Epidermal melanocyte (primary cell): Measurements from ENCODE around the gene SH3TC2.

Experiments
- DNase-seq: peaks from one replicate; pipeline ENCODE4 v3.0.0; 2011; ENCODE audit warnings: low spot score; ENCODE audit not compliant: insufficient read length

Gene SH3TC2

DNA sequence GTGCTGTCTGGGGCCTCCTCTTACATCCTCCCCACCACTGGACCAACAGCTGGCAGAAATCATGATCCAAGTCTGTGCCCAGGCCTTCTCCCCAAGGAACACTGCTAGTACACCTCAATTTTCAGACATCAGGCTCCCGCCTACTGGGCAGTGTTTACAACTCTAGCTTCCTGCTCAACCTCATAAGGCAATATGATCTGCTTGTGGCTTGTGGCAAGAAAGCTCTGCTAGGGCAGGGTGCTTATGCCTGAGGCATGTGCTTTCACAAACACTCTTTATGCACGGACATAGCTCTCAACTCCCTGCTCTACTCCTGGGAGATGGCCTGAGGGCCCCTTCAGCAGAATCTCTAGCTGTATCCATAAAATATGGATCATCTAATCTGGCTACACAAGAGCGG lies 32.5 kb downstream of the SH3TC2 start:
- DNase-seq: no peak

DNA sequence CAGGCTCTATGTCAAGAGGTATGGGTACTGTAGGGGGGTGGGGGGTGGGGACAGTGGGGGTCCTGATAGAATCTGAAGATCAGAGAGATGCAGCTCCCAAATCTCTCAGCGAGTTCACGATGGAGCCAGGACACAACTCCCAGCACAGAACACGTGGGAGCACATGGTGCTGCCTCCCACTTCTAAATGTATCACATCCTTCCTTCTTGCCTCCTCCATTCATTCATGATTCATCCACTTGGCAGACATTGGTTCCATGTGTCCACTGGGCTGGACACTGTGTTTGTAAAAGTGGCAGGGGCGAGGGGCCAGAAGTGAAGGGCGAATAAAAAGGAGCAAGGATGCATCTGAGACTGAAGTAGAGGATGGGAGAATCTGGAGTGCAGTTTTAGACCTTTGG lies 33.9 kb downstream of the SH3TC2 start:
- DNase-seq: no peak

DNA sequence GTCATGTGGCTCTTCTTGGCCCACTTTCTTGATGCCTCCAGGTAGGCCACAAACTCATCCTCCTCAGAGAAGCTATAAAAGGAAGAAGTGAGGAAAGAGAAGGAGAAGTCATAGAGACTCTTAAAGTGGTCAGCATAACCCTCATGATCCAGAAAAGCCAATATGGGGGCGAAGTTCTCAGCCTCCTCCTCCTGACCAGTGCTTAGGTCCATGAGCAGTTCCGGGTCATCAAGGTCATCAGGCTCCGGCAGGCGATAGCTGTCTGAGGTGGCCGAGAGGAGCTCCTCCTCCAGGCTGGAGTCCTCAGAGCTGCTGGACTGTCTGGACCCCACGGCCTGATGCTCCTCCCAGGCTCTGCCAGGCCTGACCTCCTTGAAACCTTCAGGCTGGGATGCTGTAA lies 34.7 kb downstream of the SH3TC2 start:
- no peak for DNase-seq

DNA sequence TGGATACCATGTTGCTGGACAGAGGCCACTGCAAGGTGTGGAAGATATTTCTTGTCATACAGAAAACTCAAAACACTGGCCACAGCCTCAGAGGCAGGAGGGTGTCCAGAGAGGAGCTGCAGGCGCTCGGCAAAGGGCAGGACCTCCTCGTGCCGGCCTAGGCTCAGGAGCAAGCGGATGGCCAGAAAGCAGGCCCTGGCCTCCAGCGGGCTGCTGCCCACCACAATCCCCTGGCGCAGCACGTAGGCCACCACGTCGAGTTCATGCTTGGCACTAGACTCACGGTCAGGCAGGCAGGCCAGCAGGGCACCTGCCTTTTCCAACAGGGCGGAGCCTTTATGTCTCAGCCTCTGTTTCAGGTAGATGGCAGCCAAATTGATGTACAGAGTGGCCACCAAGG lies 35.2 kb downstream of the SH3TC2 start:
- DNase-seq: no peak

DNA sequence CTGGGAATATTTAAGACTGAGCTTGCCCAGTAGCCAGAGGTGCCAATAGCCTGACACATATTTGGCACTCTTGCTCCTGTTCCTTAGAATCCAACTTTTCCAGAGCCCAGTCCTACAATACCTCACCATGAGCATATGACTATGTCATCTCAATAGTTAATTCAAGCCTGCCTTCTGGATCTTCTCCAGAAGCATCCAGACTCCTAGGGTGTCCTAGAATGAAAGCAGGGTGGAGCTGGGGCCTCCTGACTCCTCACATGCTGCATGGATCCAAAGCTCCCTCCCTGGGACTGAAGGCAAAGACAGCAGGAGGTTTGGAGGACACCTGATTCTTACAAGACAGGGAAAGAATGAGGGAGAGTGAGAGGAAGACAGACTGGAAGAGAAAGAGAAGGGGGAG lies 37.9 kb downstream of the SH3TC2 start:
- DNase-seq: no peak

DNA sequence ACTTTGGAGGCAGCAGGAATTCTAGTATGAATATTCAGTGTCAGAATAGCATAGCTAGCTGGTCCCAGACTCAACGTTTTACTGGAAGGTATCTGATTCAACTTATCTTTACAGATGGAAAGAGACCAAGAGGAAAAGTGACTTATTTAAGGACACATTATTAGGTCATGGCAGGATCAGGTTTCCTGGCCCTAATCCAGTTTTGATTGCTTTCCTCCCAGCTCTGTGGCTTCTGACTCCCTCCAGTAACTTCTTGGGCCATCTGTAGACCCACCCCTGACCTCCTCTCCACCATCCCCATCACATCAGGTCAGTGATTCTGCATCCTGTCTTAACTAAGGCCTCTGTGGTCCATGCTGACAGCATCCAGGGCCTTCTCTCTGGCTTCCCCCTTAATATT lies 38.4 kb downstream of the SH3TC2 start:
- DNase-seq: no peak

DNA sequence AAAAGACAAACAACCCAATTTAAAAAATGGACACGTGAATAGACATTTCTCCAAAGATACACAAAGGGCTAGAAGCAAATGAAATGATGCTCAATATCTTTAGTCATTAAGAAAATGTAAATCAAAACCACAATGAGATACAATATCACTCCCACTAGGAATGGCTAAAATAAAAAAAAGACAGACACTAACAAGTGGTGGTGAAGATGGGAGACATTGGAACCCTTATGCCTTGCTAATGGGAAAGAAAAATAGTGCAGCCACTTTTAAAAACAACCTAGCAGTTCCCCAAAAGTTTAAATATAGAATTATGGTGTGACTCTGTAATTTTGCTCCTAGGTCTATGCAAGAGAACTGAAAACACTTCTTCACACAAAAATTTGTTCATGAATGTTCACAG lies 40.7 kb downstream of the SH3TC2 start:
- no peak for DNase-seq

DNA sequence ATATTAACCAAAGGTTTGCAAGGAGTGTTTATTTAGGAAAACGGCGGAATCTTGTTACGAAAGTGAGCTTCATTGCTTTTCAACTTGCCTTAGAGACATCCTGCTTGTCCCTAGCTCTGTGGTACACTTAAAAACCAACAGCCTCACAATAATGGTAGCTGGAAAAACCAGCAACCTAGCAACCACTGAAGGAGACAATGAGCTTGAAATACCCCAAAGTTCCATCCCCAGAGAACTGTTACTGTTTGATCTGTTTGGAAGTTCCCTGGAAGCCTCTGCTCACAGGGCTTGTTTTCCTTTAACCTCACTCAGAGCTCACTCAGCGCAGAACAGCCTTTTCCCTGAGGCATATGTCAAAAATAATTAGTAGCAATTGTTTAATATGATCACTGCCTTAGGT lies 43.2 kb downstream of the SH3TC2 start:
- DNase-seq: no peak

DNA sequence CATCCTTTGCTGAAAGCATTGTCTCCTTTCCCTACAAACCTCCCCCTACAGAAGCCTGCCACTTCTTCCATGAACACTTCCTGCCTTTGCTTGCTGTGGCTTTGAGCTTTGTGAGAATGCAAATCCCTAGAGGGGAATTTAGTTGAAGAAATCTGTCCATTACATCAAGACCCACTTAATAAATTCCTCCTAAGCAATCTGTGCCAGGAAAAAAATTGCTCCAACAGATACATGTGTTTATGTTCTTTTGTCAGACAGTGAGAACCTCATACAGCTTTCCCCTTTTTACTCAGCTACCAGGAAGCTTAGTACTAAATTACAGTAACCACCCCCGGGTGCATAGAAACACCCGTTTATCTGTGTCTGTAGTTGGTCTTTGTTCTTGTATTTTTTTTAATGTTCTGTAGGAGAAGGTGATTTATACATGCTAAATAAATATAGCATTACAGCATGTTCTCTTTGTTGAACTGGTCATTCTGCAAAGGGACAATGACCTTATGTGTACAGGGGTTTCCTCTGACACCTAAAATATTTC lies 43.9 kb downstream of the SH3TC2 start:
- DNase-seq: no peak

DNA sequence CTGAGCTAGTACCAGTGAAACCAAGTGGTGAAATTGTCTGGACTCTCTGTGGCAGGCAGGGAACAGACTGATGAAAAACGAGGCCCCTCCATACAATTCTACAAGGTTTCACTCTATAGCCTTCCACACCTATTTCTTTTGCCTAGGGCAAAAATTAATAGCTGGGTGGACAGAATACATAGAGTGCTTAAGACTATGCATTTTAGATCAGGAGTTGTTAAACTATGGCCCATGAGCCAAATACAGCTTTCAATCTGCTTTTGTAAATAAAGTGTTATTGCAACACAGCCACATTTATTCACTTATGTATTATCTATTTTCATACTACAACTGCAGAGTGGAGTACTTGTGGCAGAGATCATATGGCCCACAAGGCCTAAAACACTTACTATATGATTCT lies 45.2 kb downstream of the SH3TC2 start:
- DNase-seq: no peak

DNA sequence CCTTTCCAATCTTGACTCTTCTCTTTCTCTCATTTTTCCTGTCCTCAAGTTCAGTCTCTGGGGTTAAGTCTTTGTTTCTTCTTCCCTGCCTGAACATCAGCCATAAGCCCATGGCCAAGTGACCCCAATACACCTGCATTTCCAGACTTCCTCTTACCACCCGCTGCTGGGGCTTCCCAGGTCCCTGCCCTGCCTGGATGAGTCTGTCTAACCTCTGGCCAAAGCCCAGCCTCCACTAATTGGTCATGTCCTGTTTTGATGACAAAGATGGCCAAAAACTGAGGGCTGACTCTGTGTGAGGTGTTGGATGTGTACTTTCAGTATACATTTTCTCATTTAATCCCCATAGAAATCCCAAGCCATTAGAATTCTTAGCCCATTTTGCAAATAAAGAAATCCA lies 47.3 kb downstream of the SH3TC2 start:
- no peak for DNase-seq

DNA sequence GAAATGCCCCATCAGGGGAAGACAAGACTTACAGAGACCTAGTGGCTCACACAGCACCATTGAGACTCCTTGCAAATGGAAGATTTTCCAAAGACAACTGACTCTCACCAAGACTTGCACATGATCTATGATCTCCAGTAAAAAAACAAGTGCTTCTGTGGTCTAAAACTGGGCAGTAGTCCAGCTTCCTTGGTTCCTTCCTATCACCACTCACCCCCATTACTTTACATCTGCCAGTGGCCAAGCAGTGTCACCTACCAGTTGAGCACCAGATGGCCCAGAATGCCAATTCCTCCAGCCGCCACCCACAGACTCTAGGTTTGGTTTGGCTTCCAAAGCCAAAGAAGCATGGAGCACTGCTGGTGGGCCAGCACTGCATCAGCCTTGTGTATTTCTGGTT lies 47.7 kb downstream of the SH3TC2 start:
- DNase-seq: no peak

DNA sequence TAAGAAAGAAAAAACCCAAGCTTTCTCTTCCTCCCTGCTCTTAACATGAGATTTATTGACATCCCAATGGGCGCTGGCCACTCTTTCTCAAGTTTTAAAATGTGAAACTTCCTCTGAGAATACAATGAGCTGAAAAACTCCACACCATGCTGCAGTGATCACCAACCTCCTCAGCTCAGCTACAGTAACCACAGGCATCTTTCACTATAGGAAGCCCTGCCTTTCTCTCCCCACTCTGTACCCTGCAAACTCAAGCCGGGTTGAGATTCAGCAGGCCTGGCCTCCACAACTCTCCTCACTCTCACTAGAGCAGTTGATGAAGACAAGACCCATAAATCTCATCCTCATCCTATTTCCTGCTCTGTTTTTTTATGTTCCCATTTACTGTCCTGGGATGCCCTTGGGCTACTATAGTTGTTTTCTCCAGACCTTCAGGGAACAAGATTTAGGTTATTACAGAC lies 48.3 kb downstream of the SH3TC2 start:
- DNase-seq: no peak

DNA sequence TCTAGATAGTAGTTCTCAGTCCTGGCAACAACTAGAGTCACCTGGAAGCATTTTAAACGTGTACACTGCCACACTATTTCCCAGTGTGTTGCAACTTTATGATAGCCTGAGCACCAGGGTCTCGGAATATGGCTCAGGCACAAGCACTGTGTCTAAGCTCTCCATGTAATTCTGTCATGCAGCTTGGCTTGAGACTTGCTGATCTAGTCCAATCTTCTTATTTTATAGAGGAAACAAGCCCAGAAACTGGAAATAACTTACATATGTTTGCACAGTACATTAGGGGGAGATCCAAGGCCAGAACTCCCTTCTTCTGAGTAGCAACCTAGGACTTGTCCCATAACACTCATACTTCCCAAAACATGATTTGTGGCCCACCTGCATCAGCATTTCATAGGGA lies 49.1 kb downstream of the SH3TC2 start:
- DNase-seq: no peak

DNA sequence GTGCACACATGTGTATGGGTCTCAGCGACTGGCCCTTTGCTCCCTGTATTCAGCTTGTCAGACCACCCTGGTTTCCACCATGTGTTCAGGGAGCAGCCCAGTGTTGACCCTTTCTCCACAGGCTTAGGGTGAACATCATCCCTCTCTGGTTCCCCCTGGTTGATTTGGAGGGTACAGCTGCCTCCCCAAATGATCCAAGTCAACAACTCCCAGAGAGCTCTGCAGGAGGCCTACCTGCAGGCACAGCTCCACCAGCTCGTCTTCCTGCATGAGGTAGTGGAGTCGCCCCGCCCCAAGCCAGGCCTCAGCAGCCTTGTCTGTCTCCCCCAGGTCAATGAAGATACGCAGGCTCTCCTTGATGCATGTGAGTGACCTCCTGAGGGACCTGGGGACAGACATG lies 50.5 kb downstream of the SH3TC2 start:
- no peak for DNase-seq

DNA sequence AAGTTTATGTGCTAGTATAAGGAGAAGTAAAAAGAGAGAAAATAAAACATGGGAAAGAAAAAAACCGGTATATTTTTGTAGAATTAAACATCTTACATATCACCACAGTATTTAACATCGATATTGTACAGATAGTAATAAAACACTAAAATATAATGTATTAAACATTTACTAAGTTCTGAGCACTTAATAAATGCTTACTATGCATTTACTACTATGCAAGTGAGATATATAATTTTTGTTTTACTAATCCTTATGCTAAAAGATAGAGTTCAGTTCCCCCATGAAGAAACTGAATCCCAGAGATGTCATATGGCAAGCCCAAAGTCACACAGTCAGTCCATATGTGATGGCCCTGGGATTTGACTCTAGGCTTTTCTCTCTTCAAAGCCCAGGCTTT lies 51.1 kb downstream of the SH3TC2 start:
- DNase-seq: no peak

DNA sequence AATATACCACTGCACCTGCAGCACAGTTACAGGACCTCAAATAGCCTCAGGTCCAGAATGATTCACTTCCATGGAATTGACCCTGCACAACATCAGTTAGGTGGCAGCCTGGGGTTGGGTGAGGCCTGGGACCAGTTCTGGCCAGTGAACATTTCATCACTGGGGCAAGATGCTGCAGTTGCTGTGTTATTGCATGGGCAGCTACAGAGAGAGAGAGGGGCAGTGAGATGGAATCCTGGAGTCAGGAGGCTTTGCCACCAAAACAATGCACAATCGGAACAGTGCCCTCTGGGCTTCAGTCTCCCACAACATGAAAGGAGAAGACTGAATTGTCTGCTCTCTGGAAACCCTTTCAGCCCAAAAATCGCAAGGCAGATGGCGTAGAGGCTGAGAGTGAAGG lies 51.8 kb downstream of the SH3TC2 start:
- no peak for DNase-seq

DNA sequence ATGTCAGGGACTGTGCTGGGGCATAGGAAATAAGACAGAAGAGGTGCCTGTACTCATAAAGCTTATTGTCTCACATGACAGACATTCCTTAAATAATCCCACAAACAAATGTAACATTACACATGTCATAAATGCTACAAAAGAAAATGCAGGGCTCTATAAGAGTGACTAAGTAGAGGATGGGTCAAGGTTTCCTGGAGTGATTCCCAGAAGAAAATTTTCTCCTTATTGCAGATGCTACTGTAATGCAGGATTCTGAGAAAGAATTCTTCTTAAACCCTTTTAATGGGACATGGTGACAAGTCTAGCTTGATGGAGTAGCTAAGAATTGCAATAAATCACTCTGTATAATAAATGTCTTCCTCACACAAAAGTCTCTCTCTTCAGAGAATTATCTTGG lies 55.7 kb downstream of the SH3TC2 start:
- DNase-seq: no peak

DNA sequence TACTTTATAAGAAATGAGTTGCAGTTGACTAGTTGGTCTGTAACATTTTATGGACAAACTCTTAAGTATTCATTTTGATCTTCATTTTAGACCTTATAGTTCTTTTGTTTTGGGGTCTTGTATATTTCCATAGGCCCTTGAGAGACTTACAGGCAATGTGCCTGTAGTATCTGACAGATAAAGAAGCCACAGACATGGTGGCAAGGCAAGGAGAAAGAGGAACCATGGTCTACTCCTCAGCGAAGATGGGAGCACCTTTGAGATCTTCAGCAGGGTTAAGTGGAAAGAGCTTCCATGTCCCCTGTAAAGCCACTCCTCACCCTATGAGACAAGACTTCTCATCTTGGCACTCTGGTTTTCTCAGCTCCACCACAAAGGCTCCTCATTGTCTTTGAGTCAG lies 56.4 kb downstream of the SH3TC2 start:
- no peak for DNase-seq

DNA sequence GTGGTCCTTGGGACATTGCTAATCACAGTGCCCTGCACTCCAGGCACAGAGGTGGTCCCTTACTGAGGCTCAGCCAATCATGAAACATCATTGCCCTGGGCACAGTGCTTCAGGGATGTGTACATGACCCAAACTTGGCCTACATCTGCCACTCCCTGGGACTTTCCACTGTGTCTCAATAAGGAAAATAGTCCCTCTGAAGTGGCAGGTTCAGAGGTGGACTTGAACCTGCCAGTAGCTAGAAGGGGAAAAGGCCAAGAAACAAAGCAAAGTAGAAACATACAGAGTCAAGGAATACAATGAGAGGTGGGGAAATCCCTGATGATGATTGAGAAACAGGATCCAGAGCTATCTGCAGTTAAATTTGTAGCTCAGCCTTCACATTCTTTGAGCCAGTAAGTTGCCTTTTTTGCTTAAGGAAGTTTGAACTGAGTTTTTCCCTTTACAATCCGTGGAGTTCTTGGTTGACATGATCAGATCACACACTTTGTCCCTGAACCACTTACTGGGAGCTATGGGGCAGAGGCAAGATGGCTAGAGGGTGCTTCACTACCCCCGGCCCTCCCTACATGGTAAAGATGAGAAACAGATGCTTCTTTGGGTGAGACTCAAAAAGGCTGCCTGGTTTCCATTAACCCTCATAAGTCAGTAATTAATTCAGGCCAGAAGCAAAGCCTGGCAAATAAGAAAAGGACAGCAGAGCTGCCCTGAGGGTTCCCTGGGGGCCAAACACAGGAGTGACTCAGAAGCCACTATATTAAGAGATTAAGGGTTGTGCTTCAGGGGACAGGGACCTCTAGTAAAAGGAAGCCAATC lies 57.6 kb downstream of the SH3TC2 start:
- DNase-seq: no peak

DNA sequence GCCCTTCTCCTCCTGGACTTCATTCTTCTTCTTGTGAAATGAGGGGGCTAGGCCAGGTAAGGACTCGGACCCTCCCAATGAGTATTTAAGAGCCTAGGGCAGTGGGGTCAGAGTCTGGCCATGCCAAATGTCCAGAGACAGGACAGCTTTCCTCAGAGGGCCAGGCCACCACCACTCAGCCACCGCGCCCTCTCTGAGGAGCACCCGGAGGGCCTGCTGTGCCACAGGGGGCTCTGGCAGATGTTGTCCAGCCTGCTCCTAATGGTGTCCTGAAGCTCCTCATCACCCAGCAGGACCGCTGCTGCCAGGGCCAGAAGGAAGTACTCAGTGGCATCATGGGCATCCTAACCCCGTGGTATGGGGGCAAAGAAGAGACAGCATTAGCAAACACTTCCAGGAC lies 58.3 kb downstream of the SH3TC2 start:
- no peak for DNase-seq

DNA sequence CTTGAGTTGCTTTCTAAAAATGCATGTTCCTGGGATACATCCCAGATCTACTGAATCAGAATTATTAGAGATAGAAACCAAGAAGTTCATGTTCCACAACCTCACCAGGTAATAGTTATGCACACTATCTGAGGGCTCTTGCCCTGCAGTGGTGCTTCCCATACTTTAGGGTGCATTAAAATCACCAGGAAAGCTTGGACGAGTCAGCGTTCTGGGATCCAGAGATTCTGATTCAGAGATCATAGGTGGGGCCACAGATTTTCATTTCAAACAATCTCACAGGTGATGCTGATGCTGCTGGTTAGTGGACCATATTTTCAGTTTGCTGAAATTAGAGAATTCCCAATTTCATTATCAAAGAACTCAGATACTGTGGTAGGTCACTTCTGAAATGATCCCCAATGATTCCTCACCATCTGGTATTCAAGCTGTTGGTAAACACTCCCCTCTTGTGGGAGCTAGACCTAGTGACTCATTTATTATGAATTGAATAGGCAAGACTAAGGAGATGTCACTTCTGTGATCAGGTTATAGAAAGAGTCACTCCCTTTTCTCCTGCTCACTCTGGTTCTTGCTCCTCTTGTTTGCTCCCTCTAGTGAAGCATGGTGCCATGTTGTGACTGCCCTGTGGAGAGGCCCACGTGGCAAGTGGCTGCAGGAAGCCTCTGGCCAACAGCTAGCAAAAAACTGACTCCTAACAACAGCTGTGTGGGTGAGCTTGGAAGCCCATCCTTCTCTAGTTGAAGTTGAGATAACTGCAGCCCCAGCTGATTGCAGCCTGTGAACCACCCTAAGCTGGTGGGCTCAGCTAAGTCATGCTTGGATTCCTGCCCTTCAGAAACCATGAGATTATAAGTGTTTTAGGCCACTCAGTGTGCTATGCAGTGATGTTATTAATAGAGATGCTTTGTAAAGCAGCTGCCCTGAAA lies 59.8 kb downstream of the SH3TC2 start:
- DNase-seq: no peak
